Left lung (tissue), 10 donors: ENCODE measurements around the gene TTYH1. TPM values are rescaled to one million over a fixed set of nuclear protein-coding genes. Genes with fewer than 3 reads are reported as not detected.

Experiments used
- ATAC-seq: fragments of 200-7000 bp; cut with Tn5 transposase; one replicate; pipeline ENCODE4 v1.9.1; 2020; ENCODE audit warnings: moderate library complexity
- DNase-seq, 4 donors: peaks; one replicate each; pipeline ENCODE4 v3.0.0-alpha.2; 2013 to 2020
- H3K27ac ChIP-seq, 2 donors: fragments of 200-600 bp; sonication (generic) in 1 of 2; one replicate each; pipeline versions ENCODE4 v1.5.0 to v1.8.0; 2020 to 2021
- H3K27me3 ChIP-seq, 2 donors: fragments of 200-600 bp; sonication (generic) in 1 of 2; one replicate each; pipeline versions ENCODE4 v1.5.0 to v1.8.0; 2020 to 2021
- H3K36me3 ChIP-seq, 2 donors: fragments of 200-600 bp; sonication (generic) in 1 of 2; one replicate each; pipeline versions ENCODE4 v1.5.0 to v1.8.0; 2020 to 2021
- H3K4me1 ChIP-seq, 2 donors: fragments of 200-600 bp; one replicate each; pipeline ENCODE4 v1.8.0; 2021
- H3K4me3 ChIP-seq, 2 donors: fragments of 200-600 bp; sonication (generic) in 1 of 2; one replicate each; pipeline versions ENCODE4 v1.5.0 to v1.8.0; 2020 to 2021; ENCODE audit warnings: mild to moderate bottlenecking in 1 of 2
- H3K9me3 ChIP-seq, 2 donors: fragments of 200-600 bp; sonication (generic) in 1 of 2; one replicate each; pipeline versions ENCODE4 v1.5.0 to v1.8.0; 2020 to 2021
- CTCF ChIP-seq, 2 donors: fragments of 200-600 bp; sonication (generic) in 1 of 2; IDR thresholded peaks; one replicate each; pipeline versions ENCODE4 v1.5.0 to v1.8.0; 2021; ENCODE audit warnings: antibody characterized with exemption in 2 of 2
- intact Hi-C, 2 donors: fragments of 100-400 bp; cut with DNase I; formaldehyde crosslinking; loops; one replicate each; pipeline versions ENCODE4 v1.11.2 to v1.14.2; 2022
- polyA plus RNA-seq, 6 donors: library from polyadenylated mRNA; unstranded; fragments of 120-200 nt; gene quantifications; one replicate each; pipeline ENCODE4 v1.2.1, GENCODE V29; 2013; ENCODE audit not compliant: insufficient read length in 6 of 6
- total RNA-seq, 2 donors: library from RNA; stranded (reverse); fragmentation: NEBNext Ultra II Directional; extraction: Animal tissue kit (Norgen Biotek cat#: 25700); gene quantifications; one replicate each; pipeline ENCODE4 v1.2.1, GENCODE V29; 2021
- donor health status: DM: no; HTN: yes; CAD: no.
- donor health status: DM: no; HTN: no; CAD: no.

TTYH1 gene
- total and polyA plus RNA-seq, 8 donors = 2.3 to 13.4 (median 4.7) TPM; not detected in 2

- no peaks in the 10 kb centered on the region for H3K36me3 ChIP-seq
- no peak overlapping the region for H3K27ac ChIP-seq
- no peak overlapping the region for H3K4me3 ChIP-seq
- H3K27me3 ChIP-seq = peaks cover 14 to 100% of the 10 kb centered on the region in 2 donors
- intact Hi-C loops = no loop called here
- no peak for TF ChIP-seq CTCF (IDR thresholded peaks at IDR 0.05)
- ATAC-seq = no peak
- H3K9me3 ChIP-seq = no peaks in the 10 kb centered on the region
- no peak for DNase-seq
- peaks cover 0 to 13% of the 10 kb centered on the region in 2 donors for H3K4me1 ChIP-seq
Measured at GRCh38 chr19:54421169-54421516, 5.9 kb downstream of the TTYH1 start.

- DNase-seq (no peak), ATAC-seq (no peak)
- Histone ChIP-seq H3K4me1 (peaks cover 0 to 13% of the 10 kb centered on the region in 2 donors), H3K9me3 (no peaks in the 10 kb centered on the region), H3K4me3 (no peak overlapping the region), H3K27ac (no peak overlapping the region), H3K36me3 (no peaks in the 10 kb centered on the region), H3K27me3 (peaks cover 10 to 100% of the 10 kb centered on the region in 2 donors)
- TF ChIP-seq CTCF (IDR thresholded peaks at IDR 0.05) = no peak
- intact Hi-C loops = no loop called here
Measured at GRCh38 chr19:54421521-54421920, 6.3 kb downstream of the TTYH1 start.

- no peak for DNase-seq
- intact Hi-C loops = no loop called here
- H3K27me3 ChIP-seq = peaks cover 4 to 99% of the 10 kb centered on the region in 2 donors
Measured at GRCh38 chr19:54422136-54422535, 6.9 kb downstream of the TTYH1 start.

GRCh38 chr19:54424201-54424600 lies 8.9 kb downstream of the TTYH1 start:
- ATAC-seq = no peak
- Histone ChIP-seq H3K4me1 (no peaks in the 10 kb centered on the region), H3K9me3 (no peaks in the 10 kb centered on the region), H3K4me3 (no peak overlapping the region), H3K27me3 (peaks cover 0 to 96% of the 10 kb centered on the region in 2 donors), H3K27ac (no peak overlapping the region), H3K36me3 (no peaks in the 10 kb centered on the region)
- intact Hi-C loops = no loop called here
- TF ChIP-seq CTCF (IDR thresholded peaks at IDR 0.05) = no peak
- DNase-seq = no peak

More at GRCh38 chr19:54422136-54422535, 6.9 kb downstream of the TTYH1 start:
- Histone ChIP-seq H3K4me1 (peaks cover 0 to 13% of the 10 kb centered on the region in 2 donors), H3K4me3 (no peak overlapping the region), H3K27ac (no peak overlapping the region), H3K9me3 (no peaks in the 10 kb centered on the region), H3K36me3 (no peaks in the 10 kb centered on the region)
- TF ChIP-seq CTCF (IDR thresholded peaks at IDR 0.05) = no peak
- no peak for ATAC-seq

GRCh38 chr19:54424660-54425381 lies 9.6 kb downstream of the TTYH1 start:
- DNase-seq (no peak), ATAC-seq (no peak)
- intact Hi-C loops = no loop called here
- Histone ChIP-seq H3K27ac (no peak overlapping the region), H3K4me1 (no peaks in the 10 kb centered on the region), H3K4me3 (no peak overlapping the region), H3K9me3 (no peaks in the 10 kb centered on the region), H3K36me3 (no peaks in the 10 kb centered on the region), H3K27me3 (peaks cover 0 to 96% of the 10 kb centered on the region in 2 donors)
- no peak for TF ChIP-seq CTCF (IDR thresholded peaks at IDR 0.05)
